ENCODE measurements around the gene TPP2. TPM values are rescaled to one million over a fixed set of nuclear protein-coding genes. Genes with fewer than 3 reads are reported as not detected.

The TPP2 gene
- polyA plus RNA-seq, 3 donors = 56.9 to 67.5 (median 62.2) TPM

GRCh38 chr13:102642029-102642428 lies 45.2 kb downstream of the TPP2 start:
- no peak for DNase-seq (ENCODE audit: extremely low read depth in 1 of 11, low read depth in 9 of 11, low spot score in 4 of 11)

GRCh38 chr13:102642475-102642874 lies 45.7 kb downstream of the TPP2 start:
- peak in 8 of 11 donors; percentile 15 to 55 (median 38) for DNase-seq (ENCODE audit: extremely low read depth in 1 of 11, low read depth in 9 of 11, low spot score in 4 of 11)

GRCh38 chr13:102643656-102644055 lies 46.9 kb downstream of the TPP2 start:
- DNase-seq (ENCODE audit: extremely low read depth in 1 of 11, low read depth in 9 of 11, low spot score in 4 of 11) = no peak

GRCh38 chr13:102645701-102646100 lies 48.9 kb downstream of the TPP2 start:
- no peak for DNase-seq (ENCODE audit: extremely low read depth in 1 of 11, low read depth in 9 of 11, low spot score in 4 of 11)

- DNase-seq (ENCODE audit: extremely low read depth in 1 of 11, low read depth in 9 of 11, low spot score in 4 of 11) = no peak
Observed at GRCh38 chr13:102648046-102648445, 51.3 kb downstream of the TPP2 start.

GRCh38 chr13:102650444-102650843 lies 53.7 kb downstream of the TPP2 start:
- DNase-seq (ENCODE audit: extremely low read depth in 1 of 11, low read depth in 9 of 11, low spot score in 4 of 11) = no peak

- DNase-seq (ENCODE audit: extremely low read depth in 1 of 11, low read depth in 9 of 11, low spot score in 4 of 11) = no peak
Observed at GRCh38 chr13:102651392-102651791, 54.6 kb downstream of the TPP2 start.

- peak in 1 of 11 donors; percentile 4 for DNase-seq (ENCODE audit: extremely low read depth in 1 of 11, low read depth in 9 of 11, low spot score in 4 of 11)
Observed at GRCh38 chr13:102651892-102652291, 55.1 kb downstream of the TPP2 start.

GRCh38 chr13:102654756-102655155 lies 58.0 kb downstream of the TPP2 start:
- no peak for DNase-seq (ENCODE audit: extremely low read depth in 1 of 11, low read depth in 9 of 11, low spot score in 4 of 11)

- DNase-seq (ENCODE audit: extremely low read depth in 1 of 11, low read depth in 9 of 11, low spot score in 4 of 11) = no peak
Observed at GRCh38 chr13:102657630-102658029, 60.8 kb downstream of the TPP2 start.

- DNase-seq (ENCODE audit: extremely low read depth in 1 of 11, low read depth in 9 of 11, low spot score in 4 of 11) = peak in 2 of 11 donors; percentile 33 to 53
Observed at GRCh38 chr13:102658660-102659059, 61.9 kb downstream of the TPP2 start.

- DNase-seq (ENCODE audit: extremely low read depth in 1 of 11, low read depth in 9 of 11, low spot score in 4 of 11) = no peak
Observed at GRCh38 chr13:102659168-102659713, 62.5 kb downstream of the TPP2 start.

GRCh38 chr13:102667023-102667422 lies 70.2 kb downstream of the TPP2 start:
- DNase-seq (ENCODE audit: extremely low read depth in 1 of 11, low read depth in 9 of 11, low spot score in 4 of 11) = no peak

- DNase-seq (ENCODE audit: extremely low read depth in 1 of 11, low read depth in 9 of 11, low spot score in 4 of 11) = no peak
Observed at GRCh38 chr13:102667911-102668310, 71.1 kb downstream of the TPP2 start.

- DNase-seq (ENCODE audit: extremely low read depth in 1 of 11, low read depth in 9 of 11, low spot score in 4 of 11) = no peak
Observed at GRCh38 chr13:102670130-102670529, 73.3 kb downstream of the TPP2 start.

GRCh38 chr13:102675115-102675514 lies 78.3 kb downstream of the TPP2 start:
- no peak for DNase-seq (ENCODE audit: extremely low read depth in 1 of 11, low read depth in 9 of 11, low spot score in 4 of 11)

GRCh38 chr13:102677122-102677521 lies 80.3 kb downstream of the TPP2 start:
- DNase-seq (ENCODE audit: extremely low read depth in 1 of 11, low read depth in 9 of 11, low spot score in 4 of 11) = peak in 3 of 11 donors; percentile 31 to 44 (median 39)

GRCh38 chr13:102678339-102679107 lies 81.7 kb downstream of the TPP2 start:
- peak in 3 of 11 donors; percentile 24 to 51 (median 32) for DNase-seq (ENCODE audit: extremely low read depth in 1 of 11, low read depth in 9 of 11, low spot score in 4 of 11)

GRCh38 chr13:102679449-102680132 lies 82.8 kb downstream of the TPP2 start:
- no peak for DNase-seq (ENCODE audit: extremely low read depth in 1 of 11, low read depth in 9 of 11, low spot score in 4 of 11)

- no peak for DNase-seq (ENCODE audit: extremely low read depth in 1 of 11, low read depth in 9 of 11, low spot score in 4 of 11)
Observed at GRCh38 chr13:102680133-102680717, 83.4 kb downstream of the TPP2 start.
